Measurements from ENCODE around the gene TMIGD2. TPM values are rescaled to one million over a fixed set of nuclear protein-coding genes. Genes with fewer than 3 reads are reported as not detected.

The TMIGD2 gene
- total RNA-seq, 1 experiment from 2014 or later: not detected

DNA sequence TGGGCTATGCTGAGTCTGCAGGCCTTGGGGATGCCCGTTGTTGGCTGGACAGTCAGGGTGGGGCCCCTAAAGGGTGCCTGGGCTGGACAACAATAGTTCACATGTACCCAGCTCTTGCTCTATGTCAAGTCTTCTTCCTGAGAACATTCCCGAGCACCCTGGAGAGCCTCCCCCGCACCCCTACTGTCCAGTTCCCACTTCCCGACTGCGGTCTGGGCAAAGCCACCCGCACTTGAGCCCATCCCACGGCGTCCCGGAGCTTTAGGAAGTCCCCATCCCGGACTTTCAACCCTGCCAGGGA lies 40.1 kb upstream of the TMIGD2 start:
- Histone ChIP-seq H3K27ac (ENCODE audit: low read depth, low read length, poor library complexity, severe bottlenecking) (peak overlapping the region; percentile 91), H3K36me3 (ENCODE audit: insufficient read depth, low read length, poor library complexity, severe bottlenecking) (no peaks in the 10 kb centered on the region), H3K9me3 (ENCODE audit: low read depth, low read length, poor library complexity, severe bottlenecking) (no peaks in the 10 kb centered on the region), H3K27me3 (replicated peaks; ENCODE audit: insufficient read depth, low read depth, low read length, poor library complexity) (no peaks in the 10 kb centered on the region), H3K4me3 (ENCODE audit: low read depth, low read length, poor library complexity, severe bottlenecking) (peak overlapping the region; percentile 68), H3K4me1 (ENCODE audit: insufficient read depth, low read length, poor library complexity, severe bottlenecking) (peaks cover 8% of the 10 kb centered on the region)
- no peak for DNase-seq (ENCODE audit: low spot score)
- ChIA-PET POLR2A (ENCODE audit: low non-redundant PET) (interaction anchor here (0.6 kb wide), 1 partner anchor 349 kb away, joined by 11 read pairs; no protein-coding TSS in a partner anchor), CTCF (interaction anchor here (0.5 to 2.1 kb wide), 7 partner anchors 10 to 336 kb away, joined by 3 to 17 read pairs (median 6); no protein-coding TSS in a partner anchor)
- BruUV-seq (replicated peaks): TSS peak; percentile 99
- intact Hi-C loops (cut with micrococcal nuclease; ENCODE audit: unreplicated experiment): loop anchor here (2.0 kb wide), 1 partner anchor 95 kb away; the partner anchor contains the start of gene YJU2
- TF ChIP-seq, protein P1, sequence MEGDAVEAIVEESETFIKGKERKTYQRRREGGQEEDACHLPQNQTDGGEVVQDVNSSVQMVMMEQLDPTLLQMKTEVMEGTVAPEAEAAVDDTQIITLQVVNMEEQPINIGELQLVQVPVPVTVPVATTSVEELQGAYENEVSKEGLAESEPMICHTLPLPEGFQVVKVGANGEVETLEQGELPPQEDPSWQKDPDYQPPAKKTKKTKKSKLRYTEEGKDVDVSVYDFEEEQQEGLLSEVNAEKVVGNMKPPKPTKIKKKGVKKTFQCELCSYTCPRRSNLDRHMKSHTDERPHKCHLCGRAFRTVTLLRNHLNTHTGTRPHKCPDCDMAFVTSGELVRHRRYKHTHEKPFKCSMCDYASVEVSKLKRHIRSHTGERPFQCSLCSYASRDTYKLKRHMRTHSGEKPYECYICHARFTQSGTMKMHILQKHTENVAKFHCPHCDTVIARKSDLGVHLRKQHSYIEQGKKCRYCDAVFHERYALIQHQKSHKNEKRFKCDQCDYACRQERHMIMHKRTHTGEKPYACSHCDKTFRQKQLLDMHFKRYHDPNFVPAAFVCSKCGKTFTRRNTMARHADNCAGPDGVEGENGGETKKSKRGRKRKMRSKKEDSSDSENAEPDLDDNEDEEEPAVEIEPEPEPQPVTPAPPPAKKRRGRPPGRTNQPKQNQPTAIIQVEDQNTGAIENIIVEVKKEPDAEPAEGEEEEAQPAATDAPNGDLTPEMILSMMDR (conservative IDR thresholded peaks at IDR 0.05; ENCODE audit: low read depth, low read length): no peak
- TF ChIP-seq EZH2 (IDR thresholded peaks at IDR 0.05; ENCODE audit: borderline replicate concordance, low read depth, low read length, poor library complexity, severe bottlenecking): no peak

DNA sequence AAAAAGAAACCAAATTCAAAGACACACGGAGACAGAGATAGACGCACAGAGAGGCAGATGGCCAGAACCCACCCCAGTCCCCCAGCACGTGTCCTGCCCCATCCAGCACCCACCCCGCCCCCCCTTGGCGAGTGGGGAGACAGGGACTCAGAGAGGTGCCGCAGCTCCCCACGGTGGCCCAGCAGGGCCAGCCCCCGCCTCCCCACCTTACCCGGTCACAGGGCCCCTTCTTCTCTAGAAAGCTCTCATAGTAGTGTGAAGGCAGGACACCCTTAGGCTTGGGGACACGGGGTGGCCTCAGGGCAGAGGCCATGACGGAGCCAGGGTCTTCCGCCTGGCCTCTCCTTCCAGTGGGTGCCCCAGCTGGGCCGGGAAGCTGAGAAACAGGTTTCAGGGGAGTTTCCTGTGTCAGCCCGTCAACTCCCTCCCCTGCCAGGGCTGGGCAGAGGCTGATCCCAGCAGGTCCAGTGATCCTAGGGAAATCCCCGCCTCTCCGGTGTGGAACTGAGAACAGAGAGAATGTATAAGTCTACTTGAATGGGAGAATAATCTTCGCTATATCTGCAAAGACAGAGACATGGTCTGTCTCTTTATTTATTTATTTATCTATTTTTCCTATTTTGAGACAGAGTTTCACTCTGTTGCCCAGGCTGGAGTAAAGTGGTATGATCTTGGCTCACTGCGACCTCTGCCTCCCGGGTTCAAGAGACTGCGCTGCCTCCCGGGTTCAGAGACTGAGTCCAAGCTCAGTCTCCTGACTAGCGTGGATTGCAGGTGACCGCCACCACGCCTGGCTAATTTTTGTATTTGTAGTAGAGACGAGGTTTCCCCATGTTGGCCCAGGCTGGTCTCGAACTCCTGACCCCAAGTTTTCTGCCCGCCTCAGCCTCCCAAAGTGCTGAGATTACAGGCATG lies 36.5 kb upstream of the TMIGD2 start, which contains the start of gene STAP2:
TSS of gene STAP2 (minus strand) at position 387 of the 915 bp plus-strand sequence. CDS start at position 313, 74 bp downstream.
- Histone ChIP-seq H3K9me3 (ENCODE audit: low read depth, low read length, poor library complexity, severe bottlenecking) (no peaks in the 10 kb centered on the region), H3K27ac (ENCODE audit: low read depth, low read length, poor library complexity, severe bottlenecking) (peak within 1 kb of the TSS; percentile 37), H3K4me3 (ENCODE audit: low read depth, low read length, poor library complexity, severe bottlenecking) (no peak within 1 kb of the TSS), H3K36me3 (ENCODE audit: insufficient read depth, low read length, poor library complexity, severe bottlenecking) (no peaks in the 10 kb centered on the region), H3K4me1 (ENCODE audit: insufficient read depth, low read length, poor library complexity, severe bottlenecking) (peaks cover 8% of the 10 kb centered on the region), H3K27me3 (replicated peaks; ENCODE audit: insufficient read depth, low read depth, low read length, poor library complexity) (no peaks in the 10 kb centered on the region)
- DNase-seq (ENCODE audit: low spot score): no peak
- BruUV-seq (replicated peaks): no TSS peak
- POLR2A ChIA-PET (ENCODE audit: low non-redundant PET): no interaction called here
- TF ChIP-seq EZH2 (IDR thresholded peaks at IDR 0.05; ENCODE audit: borderline replicate concordance, low read depth, low read length, poor library complexity, severe bottlenecking): no peak
- CTCF ChIA-PET: no interaction called here
- intact Hi-C loops (cut with micrococcal nuclease; ENCODE audit: unreplicated experiment): no loop called here

DNA sequence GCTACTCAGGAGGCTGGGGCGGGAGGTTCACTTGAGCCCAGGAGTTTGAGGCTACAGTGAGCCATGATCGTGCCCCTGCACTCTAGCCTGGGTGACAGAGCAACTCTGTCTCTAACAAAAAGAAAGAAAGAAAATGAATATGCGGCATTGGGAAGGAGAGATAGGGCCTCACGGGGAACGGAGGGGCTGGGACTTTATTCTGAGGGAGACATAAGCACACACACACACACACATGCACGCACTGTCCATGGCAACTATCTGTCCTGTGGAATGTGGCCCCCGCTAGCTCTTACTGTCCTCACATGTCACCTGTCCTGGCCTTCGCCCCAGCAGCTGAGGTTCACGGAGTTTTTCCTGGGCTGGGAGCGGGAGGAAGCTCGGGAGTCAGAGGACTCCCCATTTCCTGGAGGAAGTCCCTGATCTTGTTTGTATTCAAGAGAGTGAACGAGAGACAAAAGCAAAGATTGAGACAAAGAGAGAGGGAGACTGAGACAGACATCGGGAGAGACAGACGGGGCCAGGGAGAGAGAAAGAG lies 35.8 kb upstream of the TMIGD2 start:
- no TSS peak for BruUV-seq (replicated peaks)
- Histone ChIP-seq H3K27me3 (replicated peaks; ENCODE audit: insufficient read depth, low read depth, low read length, poor library complexity) (no peaks in the 10 kb centered on the region), H3K27ac (ENCODE audit: low read depth, low read length, poor library complexity, severe bottlenecking) (peak overlapping the region; percentile 37), H3K9me3 (ENCODE audit: low read depth, low read length, poor library complexity, severe bottlenecking) (no peaks in the 10 kb centered on the region), H3K4me1 (ENCODE audit: insufficient read depth, low read length, poor library complexity, severe bottlenecking) (peaks cover 8% of the 10 kb centered on the region), H3K4me3 (ENCODE audit: low read depth, low read length, poor library complexity, severe bottlenecking) (no peak overlapping the region), H3K36me3 (ENCODE audit: insufficient read depth, low read length, poor library complexity, severe bottlenecking) (no peaks in the 10 kb centered on the region)
- no peak for TF ChIP-seq EZH2 (IDR thresholded peaks at IDR 0.05; ENCODE audit: borderline replicate concordance, low read depth, low read length, poor library complexity, severe bottlenecking)
- TF ChIP-seq, protein P1 (conservative IDR thresholded peaks at IDR 0.05; ENCODE audit: low read depth, low read length): no peak
- ChIA-PET CTCF (no interaction called here), POLR2A (ENCODE audit: low non-redundant PET) (no interaction called here)
- DNase-seq (ENCODE audit: low spot score): no peak
- intact Hi-C loops (cut with micrococcal nuclease; ENCODE audit: unreplicated experiment): no loop called here
